Osteoblast (primary cell): ENCODE data around the gene MTMR10. TPM values are rescaled to one million over a fixed set of nuclear protein-coding genes. Genes with fewer than 3 reads are reported as not detected.
A peak's percentile ranks its signal among the peaks of the same experiment; 100 is the strongest.

ENCODE experiments used
- DNase-seq: peaks from one replicate; pipeline ENCODE4 v3.0.0; 2011; ENCODE audit warnings: low spot score, mixed read lengths; ENCODE audit not compliant: insufficient read length; ENCODE audit errors: missing footprints
- H2AFZ ChIP-seq: 2 replicates; pipeline ENCODE4 v1.6.0; 2011; ENCODE audit warnings: mild to moderate bottlenecking, low read length
- H3K27ac ChIP-seq: 2 replicates; pipeline ENCODE4 v1.5.1; 2011; ENCODE audit warnings: mild to moderate bottlenecking, low read depth, low read length, moderate library complexity
- H3K27me3 ChIP-seq: 2 replicates; pipeline ENCODE4 v1.6.0; 2012; ENCODE audit warnings: mild to moderate bottlenecking, control low read depth, inconsistent platforms, low read length, moderate library complexity; ENCODE audit not compliant: insufficient read depth
- H3K36me3 ChIP-seq: 2 replicates; pipeline ENCODE4 v1.5.1; 2011; ENCODE audit warnings: mild to moderate bottlenecking, low read length, control low read depth, moderate library complexity; ENCODE audit not compliant: insufficient read depth
- H3K4me1 ChIP-seq: 2 replicates; pipeline ENCODE4 v1.5.1; 2011; ENCODE audit warnings: mild to moderate bottlenecking, low read length, control low read depth, moderate library complexity; ENCODE audit not compliant: insufficient read depth
- H3K4me2 ChIP-seq: 2 replicates; pipeline ENCODE4 v1.6.0; 2011; ENCODE audit warnings: mild to moderate bottlenecking, low read length; ENCODE audit not compliant: insufficient read depth
- H3K4me3 ChIP-seq: fragments of 200-600 bp; sonication (generic); 3 replicates; pipeline ENCODE4 v1.5.1; 2012; ENCODE audit warnings: mild to moderate bottlenecking, low read length, inconsistent platforms; ENCODE audit not compliant: insufficient read depth
- H3K79me2 ChIP-seq: 2 replicates; pipeline ENCODE4 v1.6.0; 2012; ENCODE audit warnings: mild to moderate bottlenecking, low read length, control low read depth, inconsistent platforms; ENCODE audit not compliant: insufficient read depth
- H3K9me3 ChIP-seq: 2 replicates; pipeline ENCODE4 v1.5.1; 2011; ENCODE audit warnings: low read depth, low read length, control low read depth
- H4K20me1 ChIP-seq: 2 replicates; pipeline ENCODE4 v1.6.0; 2012; ENCODE audit warnings: mild to moderate bottlenecking, low read length, control low read depth; ENCODE audit not compliant: insufficient read depth
- total RNA-seq: library from RNA; depleted of rRNA; stranded (reverse); fragments of >200 nt; gene quantifications from 2 replicates; pipeline ENCODE4 v1.2.3, GENCODE V29; 2012
- TF ChIP-seq, protein P1 (sequence below): IDR thresholded peaks from 2 replicates; pipeline ENCODE4 v1.5.1; 2011; ENCODE audit warnings: mild to moderate bottlenecking, low read depth, low read length, moderate library complexity; ENCODE audit errors: extremely low read depth

MTMR10 gene
- total RNA-seq, 1 donor = 17.4 TPM

DNA sequence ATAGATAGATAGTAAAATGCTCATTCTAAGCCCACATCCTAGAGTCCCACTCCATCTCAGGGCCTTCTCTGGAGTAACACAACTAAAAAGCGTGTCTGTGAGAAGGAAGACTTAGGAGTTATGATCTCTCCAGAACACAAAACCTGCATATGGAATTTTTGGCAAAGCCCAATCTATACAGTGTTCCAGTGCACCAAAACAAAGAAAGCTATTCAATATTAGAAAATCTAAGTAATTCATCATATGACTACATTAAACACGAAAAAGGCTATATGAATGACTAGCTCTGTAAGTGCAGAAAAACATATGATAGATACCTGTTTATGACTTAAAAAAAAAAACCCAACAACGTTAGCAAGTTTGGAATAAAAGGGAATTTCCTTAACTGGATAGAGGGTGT, 27.7 kb downstream of the MTMR10 start:
- Histone ChIP-seq H3K27me3 (no peaks in the 10 kb centered on the region), H3K36me3 (peaks cover 41% of the 10 kb centered on the region), H3K4me2 (no peak overlapping the region), H3K27ac (no peak overlapping the region), H3K4me1 (no peaks in the 10 kb centered on the region), H2AFZ (no peak overlapping the region), H3K79me2 (no peaks in the 10 kb centered on the region), H3K4me3 (no peak overlapping the region), H3K9me3 (no peaks in the 10 kb centered on the region), H4K20me1 (peaks cover 2% of the 10 kb centered on the region)
- no peak for DNase-seq
- TF ChIP-seq, protein P1, sequence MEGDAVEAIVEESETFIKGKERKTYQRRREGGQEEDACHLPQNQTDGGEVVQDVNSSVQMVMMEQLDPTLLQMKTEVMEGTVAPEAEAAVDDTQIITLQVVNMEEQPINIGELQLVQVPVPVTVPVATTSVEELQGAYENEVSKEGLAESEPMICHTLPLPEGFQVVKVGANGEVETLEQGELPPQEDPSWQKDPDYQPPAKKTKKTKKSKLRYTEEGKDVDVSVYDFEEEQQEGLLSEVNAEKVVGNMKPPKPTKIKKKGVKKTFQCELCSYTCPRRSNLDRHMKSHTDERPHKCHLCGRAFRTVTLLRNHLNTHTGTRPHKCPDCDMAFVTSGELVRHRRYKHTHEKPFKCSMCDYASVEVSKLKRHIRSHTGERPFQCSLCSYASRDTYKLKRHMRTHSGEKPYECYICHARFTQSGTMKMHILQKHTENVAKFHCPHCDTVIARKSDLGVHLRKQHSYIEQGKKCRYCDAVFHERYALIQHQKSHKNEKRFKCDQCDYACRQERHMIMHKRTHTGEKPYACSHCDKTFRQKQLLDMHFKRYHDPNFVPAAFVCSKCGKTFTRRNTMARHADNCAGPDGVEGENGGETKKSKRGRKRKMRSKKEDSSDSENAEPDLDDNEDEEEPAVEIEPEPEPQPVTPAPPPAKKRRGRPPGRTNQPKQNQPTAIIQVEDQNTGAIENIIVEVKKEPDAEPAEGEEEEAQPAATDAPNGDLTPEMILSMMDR = no peak

DNA sequence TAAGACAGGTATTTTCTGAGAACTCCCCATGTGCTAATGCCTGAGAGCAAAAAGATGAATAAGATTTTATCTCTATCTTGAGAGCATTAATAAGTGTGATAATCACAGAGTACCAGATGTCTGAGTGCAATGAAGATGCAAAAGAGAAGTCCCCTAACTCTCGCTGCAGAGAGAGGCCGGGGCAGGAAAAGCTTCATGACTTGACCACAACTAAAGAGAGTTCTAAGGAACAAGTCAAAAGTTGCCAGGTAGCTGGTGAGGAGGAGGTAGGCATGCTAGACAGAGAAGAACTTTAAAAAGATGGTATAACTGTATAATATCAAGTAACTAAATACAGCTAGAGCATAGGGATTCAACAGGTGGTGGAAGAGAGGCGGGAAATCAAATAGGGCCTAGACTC, 28.8 kb downstream of the MTMR10 start:
- H3K36me3 ChIP-seq = peaks cover 50% of the 10 kb centered on the region
- H3K9me3 ChIP-seq = no peaks in the 10 kb centered on the region
- DNase-seq = no peak
- H3K4me1 ChIP-seq = no peaks in the 10 kb centered on the region
- H3K27ac ChIP-seq = no peak overlapping the region
- no peak overlapping the region for H2AFZ ChIP-seq
- no peaks in the 10 kb centered on the region for H3K27me3 ChIP-seq
- no peaks in the 10 kb centered on the region for H3K79me2 ChIP-seq
- TF ChIP-seq, protein P1 = no peak
- H3K4me3 ChIP-seq = no peak overlapping the region
- H3K4me2 ChIP-seq = no peak overlapping the region
- no peaks in the 10 kb centered on the region for H4K20me1 ChIP-seq

GRCh38 chr15:30962079-30962478, 29.3 kb downstream of the MTMR10 start:
- TF ChIP-seq, protein P1 = no peak
- Histone ChIP-seq H3K9me3 (no peaks in the 10 kb centered on the region), H3K4me2 (no peak overlapping the region), H3K27me3 (no peaks in the 10 kb centered on the region), H3K27ac (no peak overlapping the region), H3K4me1 (no peaks in the 10 kb centered on the region), H2AFZ (no peak overlapping the region), H3K36me3 (peaks cover 52% of the 10 kb centered on the region), H4K20me1 (no peaks in the 10 kb centered on the region), H3K79me2 (no peaks in the 10 kb centered on the region), H3K4me3 (no peak overlapping the region)
- DNase-seq = no peak

- peak; percentile 46 for DNase-seq
- Histone ChIP-seq H3K27me3 (no peaks in the 10 kb centered on the region), H3K79me2 (no peaks in the 10 kb centered on the region), H3K4me3 (no peak overlapping the region), H3K36me3 (peaks cover 44% of the 10 kb centered on the region), H3K9me3 (no peaks in the 10 kb centered on the region), H2AFZ (no peak overlapping the region), H3K4me1 (peaks cover 22% of the 10 kb centered on the region), H3K4me2 (no peak overlapping the region), H3K27ac (no peak overlapping the region), H4K20me1 (no peaks in the 10 kb centered on the region)
- TF ChIP-seq, protein P1 = no peak
These were observed 33.2 kb downstream of the MTMR10 start for GRCh38 chr15:30958219-30958618.
